DMS79 treated with DMSO at 0.1 percent for 48 hours (cell line): Measurements from ENCODE around the gene NOS2.
"Not testable (repeated sequence)": the region's sequence is repeated elsewhere in the genome, so short reads cannot be mapped to it uniquely, and the experiment has no call there.

Source experiments
- DNase-seq: peaks from one replicate; lab custom pipeline; 2025; lab: John Stamatoyannopoulos, UW

The NOS2 gene

GRCh38 chr17:27754549-27754948 lies 45.8 kb downstream of the NOS2 start:
- no peak for DNase-seq

GRCh38 chr17:27753726-27754125 lies 46.6 kb downstream of the NOS2 start:
- not testable (repeated sequence) for DNase-seq

GRCh38 chr17:27752831-27753619 lies 47.3 kb downstream of the NOS2 start:
- not testable (repeated sequence) for DNase-seq

DNA sequence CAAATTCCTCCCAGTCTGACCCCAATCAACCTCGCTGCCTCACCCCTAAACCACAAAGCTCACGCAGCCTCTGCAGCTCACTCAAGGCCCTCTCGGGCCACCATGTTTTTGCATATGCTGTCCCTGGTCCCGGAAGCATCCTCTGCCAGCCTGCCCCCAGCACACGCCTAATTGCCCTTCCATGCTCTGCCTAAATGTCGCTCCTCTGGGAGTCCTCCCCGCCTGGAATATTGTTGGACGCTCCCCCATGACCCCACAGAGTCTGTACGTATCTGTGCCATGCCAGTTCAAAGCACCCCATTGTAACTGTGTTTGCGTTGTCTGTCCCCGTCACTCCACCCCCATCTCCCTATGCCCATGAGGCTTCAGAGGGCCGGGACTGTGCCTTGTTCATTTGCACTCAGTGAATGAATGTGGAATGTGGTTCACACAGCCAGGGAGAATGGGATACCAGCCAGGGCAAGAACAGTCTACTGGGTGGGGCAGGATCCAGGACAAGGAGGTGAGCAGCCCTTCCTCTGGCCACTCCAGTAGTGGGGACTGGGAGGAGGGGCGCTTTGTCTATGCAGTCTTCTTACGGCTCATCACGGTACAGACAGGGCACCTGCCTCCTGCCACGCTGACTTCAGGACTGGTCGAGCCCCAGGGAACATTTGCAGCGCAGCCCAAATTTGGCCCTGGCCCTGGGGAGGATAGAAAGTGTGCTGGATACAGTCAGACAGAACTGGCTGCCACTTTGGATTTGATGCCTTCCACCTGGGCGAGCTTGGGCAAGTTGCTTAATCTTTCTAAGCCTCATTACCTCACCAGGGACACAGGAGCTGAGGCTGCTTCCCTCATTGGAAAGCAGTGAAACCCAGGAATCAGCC lies 48.5 kb downstream of the NOS2 start:
- no peak for DNase-seq

GRCh38 chr17:27751166-27751565 lies 49.2 kb downstream of the NOS2 start:
- DNase-seq, result no peak

DNA sequence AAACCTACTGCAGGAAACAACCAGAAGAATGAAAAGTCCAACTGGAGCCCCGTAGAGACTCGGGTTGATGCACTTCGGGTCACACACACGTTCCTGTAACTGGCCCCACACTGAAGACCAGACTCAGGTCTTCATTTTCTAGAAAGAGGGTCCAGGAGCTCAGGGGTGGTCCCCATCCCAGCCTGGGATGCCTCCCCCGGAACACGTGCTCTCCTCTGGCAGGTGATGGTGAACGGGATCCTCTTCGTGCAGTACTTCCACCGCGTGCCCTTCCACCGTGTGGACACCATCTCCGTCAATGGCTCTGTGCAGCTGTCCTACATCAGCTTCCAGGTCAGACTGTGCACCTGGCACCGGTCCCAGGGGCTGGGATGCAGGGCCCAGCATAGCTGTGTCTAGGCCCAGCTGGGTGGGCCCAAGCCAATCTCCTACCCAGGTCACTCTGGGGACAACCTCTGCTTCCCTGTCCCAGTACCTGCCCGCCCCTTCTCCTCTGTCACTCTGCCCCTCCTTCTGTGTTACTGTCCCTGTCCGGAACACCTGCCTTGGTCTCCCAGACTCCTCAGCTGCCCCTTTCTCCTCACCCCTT lies 50.7 kb downstream of the NOS2 start:
- not testable (repeated sequence) for DNase-seq

DNA sequence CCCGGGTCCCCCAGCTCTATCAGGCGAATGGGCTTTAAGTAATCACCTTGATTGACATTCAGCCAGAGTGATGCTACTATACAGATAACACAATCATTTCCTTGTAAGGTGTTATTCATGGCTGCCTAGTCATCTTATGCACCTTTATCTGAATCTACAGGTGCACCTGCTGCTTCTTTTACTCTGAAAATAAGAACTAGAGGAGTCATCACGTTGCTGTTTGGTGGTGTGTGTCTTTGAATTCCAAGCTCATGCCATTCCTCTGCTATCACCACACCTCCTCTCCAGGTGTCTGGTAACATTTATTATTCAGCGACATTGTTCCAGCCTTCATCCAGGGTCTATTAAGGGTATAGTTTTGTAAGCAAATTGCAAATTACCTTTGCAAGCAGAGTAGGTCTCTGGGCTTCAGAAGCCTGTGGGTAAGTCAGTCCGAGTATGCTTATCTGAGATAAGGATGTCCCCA lies 51.9 kb downstream of the NOS2 start:
- DNase-seq, result no peak

GRCh38 chr17:27747462-27748359 lies 52.6 kb downstream of the NOS2 start:
- DNase-seq, result no peak

DNA sequence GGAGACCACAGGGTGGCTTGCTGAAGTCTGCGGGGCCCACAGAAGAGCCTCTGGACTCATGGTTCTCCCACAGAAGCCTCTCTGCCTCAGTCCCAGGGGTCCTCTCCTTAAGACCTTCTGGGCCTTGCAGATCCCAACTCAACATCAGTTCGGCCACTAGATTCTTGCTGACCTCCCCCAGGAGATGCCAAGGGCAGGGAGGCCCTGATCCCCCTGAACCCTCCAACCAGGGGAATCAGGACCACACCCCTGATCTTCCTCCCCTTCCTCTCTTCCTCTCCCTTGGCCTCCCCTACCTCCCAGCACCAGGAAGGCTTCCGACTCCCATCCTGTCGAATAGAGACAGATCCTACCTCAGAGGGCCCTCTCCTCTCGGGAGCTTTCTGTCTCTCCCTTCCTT lies 53.4 kb downstream of the NOS2 start:
- no peak for DNase-seq

DNA sequence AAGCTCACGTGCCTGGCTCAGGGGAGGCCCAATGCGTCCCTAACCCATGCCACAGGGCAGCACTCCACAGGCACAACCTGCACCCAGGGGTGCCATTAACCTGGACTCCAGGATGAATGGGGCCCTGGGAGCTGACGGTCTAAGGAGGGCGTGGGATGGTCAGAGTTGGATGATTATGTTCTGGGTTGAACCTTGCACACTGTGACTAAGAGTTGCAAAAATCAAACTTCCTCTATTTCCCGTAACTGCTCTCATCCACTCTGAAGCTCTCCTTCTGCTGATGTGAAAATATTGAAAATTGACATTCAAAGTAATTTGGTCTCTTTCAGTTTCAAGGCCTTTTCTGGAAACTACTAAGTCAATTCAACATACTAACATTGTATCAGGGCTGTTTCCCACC lies 54.0 kb downstream of the NOS2 start:
- not testable (repeated sequence) for DNase-seq

- not testable (repeated sequence) for DNase-seq
These were observed 55.0 kb downstream of the NOS2 start for GRCh38 chr17:27745207-27745830.

DNA sequence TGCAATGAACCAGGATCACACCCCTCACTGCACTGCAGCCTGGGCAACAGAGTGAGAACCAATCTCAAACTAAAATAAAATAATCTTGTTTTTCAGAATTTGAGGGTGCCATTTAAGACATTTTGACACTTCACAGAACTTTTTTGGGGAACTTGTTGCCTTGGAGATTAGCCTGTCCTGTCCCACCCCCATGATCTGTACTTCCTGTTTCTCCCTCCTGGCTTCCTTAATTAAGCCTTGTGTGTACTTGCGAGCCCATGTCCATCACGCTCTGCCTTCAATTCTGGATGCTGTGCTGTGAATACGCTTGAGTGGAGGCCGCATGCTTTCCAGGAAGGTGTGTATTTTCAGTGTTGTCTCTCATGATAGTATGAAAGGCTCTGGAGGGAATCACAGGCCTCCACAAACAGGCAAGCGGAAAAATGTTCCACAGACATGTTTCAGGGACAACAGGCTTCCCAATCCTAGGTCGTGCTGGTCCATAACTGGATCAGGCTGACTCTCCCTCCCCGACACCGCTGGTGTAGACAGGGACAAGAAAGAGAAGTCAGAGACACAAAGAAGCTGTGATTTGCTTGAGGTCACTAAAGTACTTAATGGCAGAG lies 56.9 kb downstream of the NOS2 start:
- no peak for DNase-seq

- DNase-seq, result no peak
These were observed 58.3 kb downstream of the NOS2 start for GRCh38 chr17:27741971-27742575.

DNA sequence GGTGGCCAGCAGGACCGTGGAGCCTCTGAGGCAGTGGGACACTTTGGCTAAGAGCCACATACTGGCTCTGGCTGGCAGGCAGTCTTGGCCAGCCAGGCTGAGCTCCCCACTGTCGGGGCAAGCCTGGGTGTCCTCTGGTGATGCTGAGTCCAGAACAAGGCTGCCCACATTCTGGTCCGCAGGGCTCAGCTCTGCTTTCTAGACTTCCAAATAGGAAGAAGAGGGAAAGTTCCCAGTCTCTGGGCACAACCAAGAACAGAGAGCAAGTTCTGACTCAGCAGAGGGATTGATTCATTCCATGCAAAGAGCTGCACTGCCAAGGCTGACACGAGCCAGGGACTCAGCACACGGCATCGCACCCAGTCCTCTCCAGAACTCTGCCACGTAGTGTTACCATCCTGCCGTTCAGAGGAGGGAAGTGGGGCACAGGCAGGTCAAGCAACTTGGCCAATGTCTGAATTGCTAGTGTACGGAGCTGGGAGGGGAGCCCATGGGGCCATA lies 58.9 kb downstream of the NOS2 start:
- no peak for DNase-seq

DNA sequence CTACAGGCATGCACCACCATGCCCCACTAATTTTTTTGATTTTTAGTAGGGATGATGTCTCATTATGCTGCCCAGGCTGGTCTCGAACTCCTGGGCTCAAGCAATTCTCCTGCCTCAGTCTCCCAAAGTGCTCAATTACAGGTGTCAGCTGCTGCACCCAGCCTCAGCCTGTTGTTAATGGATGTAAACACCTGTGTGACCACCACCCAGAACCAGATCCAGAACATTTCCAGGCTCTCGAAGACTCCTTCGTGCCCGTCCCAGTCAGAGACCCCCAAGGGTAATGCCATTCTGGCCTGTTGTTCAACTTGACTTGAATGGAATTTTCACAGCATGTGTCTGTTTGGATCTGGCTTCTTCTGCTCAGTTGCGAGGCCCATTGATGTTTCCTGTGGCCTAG lies 59.8 kb downstream of the NOS2 start:
- DNase-seq, result not testable (repeated sequence)

DNA sequence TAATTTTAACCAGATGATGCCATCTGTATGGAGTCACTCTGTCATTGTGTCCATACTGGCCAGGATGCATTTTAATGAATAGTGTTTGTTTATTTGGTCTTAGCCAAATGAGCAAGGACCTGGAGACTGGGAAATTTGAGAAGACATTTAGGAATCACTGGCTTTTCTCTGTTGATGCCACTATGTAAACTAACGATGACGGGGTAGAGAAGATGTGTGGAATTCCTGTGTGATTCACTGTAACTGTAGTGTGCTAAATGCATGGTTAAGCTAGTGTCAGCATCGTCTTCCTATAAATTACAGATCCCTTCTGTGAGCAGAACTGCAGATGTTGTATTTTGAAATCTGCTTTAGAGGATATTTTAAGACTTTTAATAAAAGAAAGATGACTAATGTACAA lies 66.6 kb downstream of the NOS2 start:
- DNase-seq, result no peak

DNA sequence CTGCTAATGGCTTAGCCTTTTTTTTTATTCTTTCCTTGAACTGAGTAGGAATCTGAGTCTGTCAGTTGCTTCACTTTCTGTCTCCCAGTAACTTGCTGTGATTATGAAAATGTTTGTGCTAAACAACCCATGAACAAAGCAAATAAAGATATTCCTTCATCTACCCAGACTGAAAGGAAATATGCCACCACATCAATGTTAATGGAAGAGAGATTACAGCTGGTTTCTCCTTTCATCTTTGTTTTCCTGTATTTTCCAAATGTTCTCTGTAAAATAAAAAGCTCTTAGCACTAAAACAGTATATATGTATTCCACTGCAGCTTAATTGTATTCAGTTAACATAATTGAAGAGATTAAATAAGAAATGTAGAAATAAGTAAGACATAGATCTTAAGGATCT lies 67.6 kb downstream of the NOS2 start:
- not testable (repeated sequence) for DNase-seq

GRCh38 chr17:27725982-27726381 lies 74.3 kb downstream of the NOS2 start:
- not testable (repeated sequence) for DNase-seq

- no peak for DNase-seq
These were observed 78.5 kb downstream of the NOS2 start for GRCh38 chr17:27721797-27722196.
